ENCODE measurements around the gene RET.

GRCh38 chr10:43027331-43027955 lies 49.4 kb upstream of the RET start:
- TF ChIP-seq CTCF (IDR thresholded peaks at IDR 0.05) = no peak
- TF ChIP-seq POLR2AphosphoS5 (IDR thresholded peaks at IDR 0.05) = no peak
- no peak for TF ChIP-seq POLR2A (IDR thresholded peaks at IDR 0.05)
- TF ChIP-seq EP300 (IDR thresholded peaks at IDR 0.05) = no peak
